Measurements from ENCODE around the gene CREB3L2. TPM values are rescaled to one million over a fixed set of nuclear protein-coding genes. Genes with fewer than 3 reads are reported as not detected.
"Not testable (repeated sequence)": the region's sequence is repeated elsewhere in the genome, so short reads cannot be mapped to it uniquely, and the experiment has no call there.

The CREB3L2 gene
- polyA plus RNA-seq, 4 donors = 42.3 to 53.0 (median 49.4) TPM

DNA sequence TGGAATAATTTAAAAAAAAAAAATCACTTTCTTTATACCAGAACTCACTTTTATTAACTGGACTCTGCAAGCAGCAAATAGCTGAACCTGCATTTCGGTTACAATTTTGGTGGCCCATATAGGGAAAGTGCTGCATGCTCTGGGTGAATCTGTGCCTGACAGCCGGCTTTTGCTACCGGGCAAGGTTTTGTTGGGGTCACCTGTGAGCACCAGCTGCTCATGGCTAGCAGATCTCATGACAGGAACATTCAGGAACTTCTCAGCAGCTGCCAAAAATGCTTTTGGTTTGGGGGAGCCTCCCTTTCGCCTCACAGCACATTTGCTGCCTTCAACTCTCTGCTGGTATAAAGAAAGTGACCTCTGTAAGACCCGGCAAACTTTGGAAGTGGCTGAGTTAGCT is 13.2 kb upstream of the CREB3L2 start:
- DNase-seq (ENCODE audit: low read depth in 4 of 4, low spot score in 2 of 4) = no peak

DNA sequence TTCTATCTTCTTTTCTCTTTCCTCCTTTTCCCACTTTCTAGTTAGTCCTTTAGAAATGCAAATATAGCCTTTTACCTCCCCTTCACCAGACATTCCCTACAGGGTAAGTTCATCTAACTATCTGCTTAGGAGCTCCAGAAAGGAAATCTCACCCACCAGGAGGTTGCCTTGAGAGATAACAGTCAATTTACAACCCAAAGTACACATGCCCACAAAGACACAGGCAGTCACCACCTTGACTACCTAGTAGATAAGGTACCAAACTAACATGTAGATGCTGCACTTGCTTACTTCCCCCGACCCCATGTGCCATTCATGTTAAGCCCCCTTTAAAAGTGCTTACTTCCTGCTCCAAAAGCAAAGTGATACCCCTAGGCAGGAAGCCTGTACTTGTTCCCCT is 12.8 kb upstream of the CREB3L2 start:
- DNase-seq (ENCODE audit: low read depth in 4 of 4, low spot score in 2 of 4) = no peak

DNA sequence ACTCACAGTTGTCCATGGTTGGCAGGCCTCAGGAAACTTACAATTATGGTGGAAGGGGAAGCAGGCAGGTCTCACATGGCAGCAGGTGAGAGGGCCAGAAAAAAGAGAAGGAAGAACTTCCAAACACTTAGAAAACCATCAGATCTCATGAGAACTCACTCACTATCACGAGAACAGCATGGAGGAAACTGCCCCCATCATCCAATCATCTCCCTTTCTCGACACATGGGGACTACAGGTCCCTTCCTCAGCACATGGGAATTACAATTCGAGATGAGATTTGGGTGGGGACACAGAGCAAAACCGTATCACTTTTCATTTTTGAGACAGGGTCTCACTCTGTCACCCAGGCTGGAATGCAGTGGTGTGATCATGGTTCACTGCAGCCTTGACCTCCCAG is 12.3 kb upstream of the CREB3L2 start:
- not testable (repeated sequence) for DNase-seq (ENCODE audit: low read depth in 4 of 4, low spot score in 2 of 4)

DNA sequence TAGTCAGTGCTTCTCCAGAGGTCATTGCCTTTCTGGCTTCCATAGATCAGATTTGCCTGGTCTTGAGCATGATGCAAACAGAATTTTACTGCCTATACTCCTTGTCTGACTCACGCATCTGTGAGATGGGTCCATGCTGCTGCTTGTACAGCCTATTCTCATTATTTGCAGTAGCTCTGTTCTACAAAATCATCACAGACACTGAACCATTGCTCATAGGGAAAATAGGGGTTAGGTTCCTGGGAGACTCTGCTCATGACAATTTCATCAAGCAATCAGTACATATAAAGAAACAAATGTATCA is 7.4 kb upstream of the CREB3L2 start:
- no peak for DNase-seq (ENCODE audit: low read depth in 4 of 4, low spot score in 2 of 4)

DNA sequence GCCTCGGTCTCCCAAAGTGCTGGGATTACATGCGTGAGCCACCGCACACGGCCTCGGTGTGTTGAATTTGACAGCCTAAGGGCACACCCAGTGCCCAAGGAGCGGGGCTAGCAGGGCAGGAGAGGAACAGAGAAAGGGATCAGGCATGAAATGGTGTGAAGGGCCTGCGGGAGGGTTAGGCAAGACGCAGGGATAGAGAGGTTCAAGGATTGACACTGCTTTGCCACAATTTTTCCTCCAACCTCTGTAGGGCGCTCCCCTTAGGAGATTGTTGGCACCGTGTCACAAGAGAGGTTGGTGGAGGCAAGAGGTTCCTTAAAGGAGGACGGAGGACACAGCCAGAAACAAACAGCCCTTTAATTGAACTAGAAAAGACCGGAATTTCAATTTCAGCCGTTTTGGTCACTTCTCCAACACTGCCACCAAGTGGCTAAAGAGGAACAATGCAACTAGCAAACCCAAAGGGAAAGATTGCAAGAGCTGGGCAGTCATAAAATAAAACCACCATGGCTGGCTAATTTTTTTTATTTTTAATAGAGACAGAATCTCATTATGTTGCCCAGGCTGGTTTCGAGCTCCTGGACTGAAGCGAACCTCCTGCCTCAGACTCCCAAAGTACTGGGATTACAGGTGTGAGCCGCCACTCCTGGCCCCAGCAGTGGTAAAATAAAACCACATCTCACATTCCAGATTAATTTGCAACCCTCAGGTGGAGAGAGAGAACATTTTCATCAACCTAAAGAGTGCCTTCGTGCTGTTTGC is 6.9 kb upstream of the CREB3L2 start:
- DNase-seq (ENCODE audit: low read depth in 4 of 4, low spot score in 2 of 4) = peak in 3 of 4 donors; percentile 44 to 66 (median 48)

DNA sequence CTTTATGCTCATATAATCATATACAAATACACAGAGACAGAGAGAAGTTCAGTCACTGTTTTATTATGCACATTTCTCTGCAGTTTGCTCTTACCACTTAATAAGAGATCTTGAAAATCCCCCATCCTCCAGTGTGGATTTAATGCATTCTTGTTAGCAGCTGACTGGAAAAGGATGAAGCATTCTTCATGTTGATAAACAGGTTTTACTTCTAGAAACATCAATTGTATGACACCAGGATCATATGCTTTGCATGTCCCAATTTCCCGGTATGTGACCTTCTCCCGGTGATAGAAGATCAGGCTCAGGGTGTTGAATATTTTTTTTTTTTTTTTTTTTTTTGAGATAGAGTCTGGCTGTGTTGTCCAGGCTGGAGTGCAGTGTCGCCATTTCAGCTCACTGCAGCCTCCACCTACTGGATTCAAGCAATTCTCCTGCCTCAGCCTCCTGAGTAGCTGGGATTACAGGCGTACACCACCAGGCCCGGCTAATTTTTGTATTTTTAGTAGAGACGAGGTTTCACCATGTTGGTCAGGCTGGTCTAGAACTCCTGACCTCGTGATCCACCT is 6.2 kb upstream of the CREB3L2 start:
- no peak for DNase-seq (ENCODE audit: low read depth in 4 of 4, low spot score in 2 of 4)

DNA sequence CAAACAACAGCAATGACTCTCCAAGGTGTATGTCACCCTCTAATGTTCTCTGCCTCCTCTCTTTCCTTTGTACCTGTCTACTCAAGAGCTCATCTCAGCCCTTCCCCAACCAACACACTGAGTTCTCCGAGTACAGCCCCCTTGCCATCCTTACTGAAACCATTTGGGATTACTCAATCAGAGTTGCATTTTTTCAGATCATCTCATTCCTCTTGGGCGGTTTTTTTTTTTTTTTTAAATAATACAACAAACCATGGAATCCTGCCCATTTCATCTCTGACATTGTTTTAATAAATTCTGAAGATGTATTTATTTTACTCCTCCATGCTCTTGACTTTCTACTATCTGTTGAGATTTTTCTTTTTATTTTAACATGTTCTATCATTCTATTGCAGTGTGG is 4.2 kb upstream of the CREB3L2 start:
- no peak for DNase-seq (ENCODE audit: low read depth in 4 of 4, low spot score in 2 of 4)

DNA sequence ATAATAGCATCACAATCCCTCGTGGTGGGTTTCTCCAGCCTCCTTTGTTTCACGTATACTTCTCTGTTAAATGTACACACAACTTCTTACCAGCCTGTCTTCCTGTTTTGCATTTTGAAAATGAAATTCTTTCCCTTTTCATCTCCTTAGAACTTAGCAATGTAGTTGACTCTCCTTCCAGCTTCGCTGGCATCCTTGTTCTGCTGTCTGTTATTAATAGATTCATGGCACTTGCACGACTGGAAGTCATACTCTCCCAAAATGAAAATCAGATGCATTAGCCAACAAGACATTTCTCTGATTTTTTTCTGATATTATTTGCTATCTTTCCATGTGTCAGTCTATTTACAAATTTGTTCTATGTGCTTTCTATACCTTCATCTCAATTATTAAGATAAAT is 3.0 kb upstream of the CREB3L2 start:
- no peak for DNase-seq (ENCODE audit: low read depth in 4 of 4, low spot score in 2 of 4)

DNA sequence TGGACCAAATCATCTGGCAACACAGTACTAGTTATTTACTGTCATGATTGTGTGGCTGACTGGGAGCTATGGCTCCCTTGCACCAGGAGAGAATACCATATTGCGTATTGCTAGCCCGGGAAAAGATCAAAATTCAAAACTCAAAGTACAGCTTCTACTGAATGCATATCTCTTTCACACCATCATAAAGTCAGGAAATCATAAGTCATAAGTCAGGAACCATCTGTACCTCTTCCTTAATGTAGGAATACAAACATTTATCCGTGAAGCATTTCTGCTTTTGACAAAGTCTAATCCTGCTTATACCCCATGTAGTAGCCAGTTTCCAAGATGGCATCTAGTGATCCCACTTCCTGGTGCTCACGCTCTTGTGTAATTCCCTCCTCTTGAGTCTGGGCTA is 2.2 kb upstream of the CREB3L2 start:
- DNase-seq (ENCODE audit: low read depth in 4 of 4, low spot score in 2 of 4) = no peak

DNA sequence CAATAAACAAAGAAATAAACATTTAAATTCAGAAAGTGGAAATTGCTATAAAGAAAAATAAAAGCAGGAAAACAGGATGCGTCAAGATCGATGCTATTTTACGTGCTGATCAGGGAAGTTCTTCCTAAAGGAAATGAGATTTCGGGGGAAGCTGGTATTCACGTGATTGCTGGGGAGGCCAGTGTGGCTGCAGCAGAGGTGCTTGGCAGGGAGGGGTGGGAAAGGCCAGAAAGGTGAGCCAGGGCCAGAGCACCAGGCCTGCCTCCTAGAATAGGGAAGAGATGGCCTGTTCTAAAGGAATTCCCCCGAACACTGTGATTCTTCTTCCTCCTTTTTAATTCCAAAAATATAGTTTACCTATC is 923 bp upstream of the CREB3L2 start:
- no peak for DNase-seq (ENCODE audit: low read depth in 4 of 4, low spot score in 2 of 4)

DNA sequence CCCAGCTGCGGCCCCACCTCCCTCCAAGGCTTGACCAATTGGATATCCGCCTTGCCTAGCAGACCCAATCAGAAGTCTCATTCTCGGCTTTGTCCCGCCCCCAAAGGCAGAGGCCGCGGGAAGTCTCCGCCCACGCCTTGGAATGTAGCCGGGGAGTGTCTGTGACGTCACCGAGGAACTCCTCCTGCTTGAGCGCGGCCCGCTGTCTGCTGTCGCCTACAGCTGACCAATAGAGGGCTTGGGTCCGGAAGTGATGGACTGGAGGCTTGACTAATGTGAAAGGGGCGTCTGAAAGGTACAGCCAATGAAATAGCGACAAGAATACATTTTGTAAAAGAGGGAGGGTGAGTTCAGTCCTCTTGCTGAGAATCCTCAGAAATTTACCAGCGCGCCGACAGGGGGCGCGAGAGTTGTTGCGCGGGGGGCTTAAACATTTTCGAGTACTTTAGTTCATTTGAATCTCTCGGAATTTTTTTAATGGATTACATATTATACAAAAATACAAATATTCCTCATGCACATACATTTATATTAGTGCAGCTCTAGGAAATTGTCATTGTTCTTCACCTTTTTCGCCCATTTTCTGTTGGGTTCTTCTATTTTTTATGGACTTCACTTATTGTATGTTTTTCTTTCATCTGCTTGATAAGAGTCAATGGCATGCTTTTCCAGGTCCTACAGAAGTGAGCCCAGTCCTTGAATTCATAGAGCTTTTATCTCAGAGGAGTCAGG is 376 bp upstream of the CREB3L2 start:
- peak; percentile 98 to 99 (median 99) for DNase-seq (ENCODE audit: low read depth in 4 of 4, low spot score in 2 of 4)

DNA sequence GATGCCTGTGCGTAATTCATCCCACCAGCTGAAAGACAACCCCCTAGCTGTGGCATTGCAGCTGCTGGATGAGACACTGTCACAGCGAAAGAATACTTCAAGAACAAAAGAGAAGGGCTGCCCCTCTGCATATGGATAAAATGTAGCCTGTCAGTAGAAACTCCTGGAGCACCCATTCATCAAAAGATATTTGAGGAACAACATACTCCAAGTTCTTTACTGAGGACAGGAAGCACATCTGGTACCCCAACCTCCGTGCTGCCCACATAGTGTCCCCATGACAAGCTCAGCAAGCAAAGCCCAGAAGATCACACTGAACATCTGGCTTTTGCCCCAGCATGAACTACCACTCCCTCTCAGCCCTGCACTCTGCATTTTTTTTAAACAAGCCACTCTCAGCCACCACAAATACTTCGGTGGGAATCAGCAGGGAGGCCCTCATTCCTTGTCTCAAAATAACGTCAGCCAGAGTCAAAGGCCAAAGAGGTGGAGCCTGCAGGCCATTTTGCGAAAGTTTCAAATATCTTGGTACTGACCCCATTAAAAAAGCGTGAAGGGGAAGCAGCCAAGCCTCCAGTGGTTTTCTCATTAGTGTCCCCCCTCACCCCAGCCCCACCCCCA is 1.7 kb downstream of the CREB3L2 start:
- peak in 3 of 4 donors; percentile 66 to 78 (median 67) for DNase-seq (ENCODE audit: low read depth in 4 of 4, low spot score in 2 of 4)

DNA sequence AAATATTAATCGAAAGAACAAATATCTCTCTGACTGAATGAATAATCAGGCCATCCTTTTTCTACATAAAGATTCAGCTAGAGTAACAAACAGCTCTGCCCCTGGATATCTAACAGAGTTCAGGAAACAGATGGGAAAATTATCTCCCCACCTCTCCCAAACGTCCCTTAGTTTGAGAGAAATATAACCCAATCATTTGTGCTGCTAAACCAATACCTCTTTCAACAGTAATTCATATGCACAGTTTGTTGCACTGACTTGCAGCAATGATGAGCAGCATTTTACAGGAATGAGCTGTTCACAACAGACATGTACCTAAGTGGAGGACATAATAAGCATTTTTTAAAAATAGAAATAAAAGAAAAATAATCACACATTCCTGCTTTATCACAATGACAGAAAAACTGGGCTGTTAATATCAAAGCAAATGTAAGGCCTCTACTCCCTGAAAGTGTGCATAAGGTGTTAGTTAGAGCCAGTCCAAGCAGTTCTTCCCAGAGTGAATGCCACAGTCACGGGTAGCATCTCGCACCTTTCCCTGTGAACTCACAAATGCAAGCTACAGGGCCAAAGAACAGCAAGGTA is 2.3 kb downstream of the CREB3L2 start:
- DNase-seq (ENCODE audit: low read depth in 4 of 4, low spot score in 2 of 4) = no peak

DNA sequence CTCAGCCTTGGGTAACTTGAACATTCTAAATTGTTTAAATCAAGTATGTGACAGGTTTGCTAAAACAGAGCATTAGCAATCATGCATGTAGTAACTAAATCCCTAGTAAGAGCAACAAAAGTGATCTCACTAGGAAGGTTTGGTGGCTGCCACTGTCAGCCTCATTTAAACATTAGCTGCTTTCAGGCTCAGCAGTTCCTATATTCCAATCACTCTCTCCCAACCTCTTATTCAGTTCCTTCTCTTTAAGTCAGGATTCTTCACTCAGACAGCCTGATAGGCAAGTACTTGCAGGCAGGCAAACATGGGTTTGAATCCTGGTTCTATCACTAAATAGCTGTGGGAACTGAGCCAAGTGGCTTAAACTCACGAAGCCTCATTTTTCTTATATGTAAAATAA is 3.6 kb downstream of the CREB3L2 start:
- no peak for DNase-seq (ENCODE audit: low read depth in 4 of 4, low spot score in 2 of 4)

DNA sequence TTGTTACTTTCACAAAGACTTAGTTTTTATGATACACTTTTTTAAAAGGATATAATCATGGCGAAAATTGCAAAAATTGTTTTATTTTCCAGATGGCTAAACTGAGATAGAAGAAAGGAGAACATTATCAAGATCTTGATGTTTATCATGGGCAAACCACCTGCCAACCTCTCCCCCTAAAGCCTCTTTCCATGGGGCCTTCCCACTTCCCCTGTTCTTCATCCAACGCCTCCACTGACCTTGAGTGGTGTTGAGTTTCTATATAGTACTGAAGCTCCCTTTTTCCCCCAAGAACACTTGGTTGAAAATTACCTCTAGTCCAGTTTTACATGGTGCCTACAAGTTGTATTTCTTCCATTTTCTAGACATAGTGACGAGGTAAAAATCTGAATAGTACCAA is 5.0 kb downstream of the CREB3L2 start:
- DNase-seq (ENCODE audit: low read depth in 4 of 4, low spot score in 2 of 4) = no peak

DNA sequence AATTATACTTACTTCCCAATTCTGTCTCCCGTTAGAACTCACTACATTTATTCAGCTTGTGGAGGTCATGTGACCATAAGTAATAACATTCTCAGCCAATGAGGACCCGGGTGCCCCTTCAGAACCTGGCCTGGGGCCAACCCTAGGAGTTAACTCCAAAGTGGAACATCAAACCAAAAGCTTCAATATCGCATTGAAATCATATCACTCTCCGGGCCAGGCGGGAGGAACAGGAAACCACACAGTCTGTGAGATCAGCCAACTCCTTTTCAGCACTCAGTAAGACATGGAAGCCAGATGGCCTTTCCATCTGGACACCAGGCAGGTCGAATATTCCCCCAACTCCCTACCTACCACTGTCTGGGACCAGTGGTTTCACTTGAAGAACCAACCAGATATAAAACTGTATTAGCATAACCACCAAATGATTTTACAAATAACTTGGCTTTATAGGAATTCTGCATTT is 5.5 kb downstream of the CREB3L2 start:
- DNase-seq (ENCODE audit: low read depth in 4 of 4, low spot score in 2 of 4) = no peak

DNA sequence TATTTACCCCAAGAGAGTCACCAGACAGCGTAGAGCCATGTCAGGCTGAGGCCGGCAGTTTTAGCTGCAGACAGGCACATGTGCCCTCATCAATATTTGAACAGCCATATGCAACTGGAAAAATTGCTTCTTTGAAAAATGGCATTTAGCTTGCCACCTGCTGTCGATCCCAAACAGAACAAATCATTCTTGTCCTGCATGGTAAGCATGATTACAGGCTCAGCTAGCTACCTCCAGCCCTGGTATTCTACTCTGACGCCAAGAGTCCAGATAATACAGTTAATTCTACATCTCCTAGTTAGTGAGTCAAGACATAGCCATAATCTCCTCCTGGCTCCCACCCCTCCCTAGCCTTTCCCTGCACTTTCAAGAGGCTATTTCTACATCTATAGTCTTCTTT is 7.7 kb downstream of the CREB3L2 start:
- DNase-seq (ENCODE audit: low read depth in 4 of 4, low spot score in 2 of 4) = no peak

DNA sequence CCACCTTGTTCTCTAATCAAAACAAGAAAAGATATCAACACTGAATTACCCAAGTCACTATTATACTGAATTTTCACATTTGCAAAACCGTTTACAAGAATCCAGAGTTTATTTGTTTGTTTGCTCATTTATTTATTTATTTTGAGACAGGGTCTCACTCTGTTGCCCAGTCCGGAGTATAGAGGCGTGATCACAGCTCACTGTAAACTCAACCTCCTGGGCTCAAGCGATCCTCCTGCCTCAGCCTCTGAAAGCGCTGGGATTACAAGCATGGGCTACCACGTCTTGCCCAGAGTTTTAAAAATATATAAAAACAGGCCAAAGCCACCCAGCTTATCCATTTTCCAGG is 8.5 kb downstream of the CREB3L2 start:
- DNase-seq (ENCODE audit: low read depth in 4 of 4, low spot score in 2 of 4) = no peak

DNA sequence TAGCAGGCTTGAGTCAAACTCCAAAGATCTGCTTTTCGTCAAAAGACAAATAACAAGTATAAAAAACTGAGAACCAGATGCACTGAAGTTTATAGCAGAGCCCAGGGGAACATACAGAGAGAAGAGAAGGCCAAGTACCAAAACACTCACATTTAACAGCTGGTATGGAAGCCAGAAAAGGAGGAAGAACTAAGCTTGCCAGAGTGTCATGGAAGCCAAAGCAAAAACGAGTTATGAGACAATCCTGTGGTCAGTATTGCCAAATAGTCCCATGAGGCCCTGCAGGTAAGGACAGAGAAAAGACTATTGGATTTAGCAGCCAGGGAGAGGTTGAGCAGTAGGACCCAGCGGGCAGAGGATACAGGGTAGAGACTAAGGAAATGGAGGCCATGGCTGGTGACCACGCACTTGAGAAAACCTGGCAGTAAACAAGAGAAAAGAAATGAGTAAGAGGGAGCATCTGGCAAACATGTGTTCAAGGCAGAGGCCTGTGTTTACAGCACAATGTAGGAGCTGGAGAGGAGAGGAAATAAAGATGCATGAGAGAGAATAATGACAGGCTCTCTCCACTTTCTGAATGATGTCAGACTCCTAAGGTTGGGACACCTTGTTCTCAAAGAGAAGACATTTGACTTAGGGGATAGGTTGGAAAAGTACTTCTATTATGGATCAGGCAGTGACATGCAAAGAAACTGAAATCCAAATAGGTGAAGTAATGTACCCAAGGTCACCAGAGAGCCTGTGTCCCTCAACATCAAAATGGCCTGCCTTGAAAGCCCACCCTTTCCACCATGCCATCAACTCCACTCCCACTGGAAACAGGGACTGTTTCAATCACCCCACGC is 9.1 kb downstream of the CREB3L2 start:
- no peak for DNase-seq (ENCODE audit: low read depth in 4 of 4, low spot score in 2 of 4)

DNA sequence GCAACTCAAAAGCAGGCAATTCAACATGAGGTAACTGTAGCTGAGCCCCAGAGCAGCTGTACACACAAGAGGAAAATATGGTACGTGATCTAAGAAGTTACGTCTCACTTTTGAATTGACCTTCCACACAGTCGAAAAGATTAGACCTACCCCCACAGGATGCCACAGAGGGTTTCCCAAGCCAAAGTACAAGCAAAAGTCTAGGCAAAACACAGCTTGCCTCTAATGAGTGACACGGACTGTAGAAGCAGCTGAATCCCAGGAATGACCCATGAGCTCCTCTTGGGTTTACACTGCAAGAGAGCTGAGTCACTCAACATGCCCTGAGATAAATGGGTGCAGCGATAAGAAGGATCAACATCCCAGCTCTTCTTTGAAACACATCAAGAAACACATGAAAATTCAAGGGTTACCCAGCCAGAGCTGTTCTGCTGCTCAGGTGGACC is 9.8 kb downstream of the CREB3L2 start:
- no peak for DNase-seq (ENCODE audit: low read depth in 4 of 4, low spot score in 2 of 4)
